HFF-Myc (cell line): ENCODE data around the gene FILIP1L.

Source experiments
- DNase-seq: peaks from one replicate; pipeline ENCODE4 v3.0.0-alpha.2; 2011; ENCODE audit warnings: low read depth; ENCODE audit errors: extremely low read depth
- H3K4me3 ChIP-seq: replicated peaks from 2 replicates; pipeline ENCODE4 v1.5.1; 2011; ENCODE audit warnings: low read depth, mild to moderate bottlenecking, control low read depth, low read length
- TF ChIP-seq, protein P1 (sequence below): IDR thresholded peaks from 2 replicates; pipeline ENCODE4 v1.5.1; 2012; ENCODE audit warnings: mild to moderate bottlenecking, low read depth, low read length, control low read depth; ENCODE audit errors: missing control alignments

FILIP1L gene

DNA sequence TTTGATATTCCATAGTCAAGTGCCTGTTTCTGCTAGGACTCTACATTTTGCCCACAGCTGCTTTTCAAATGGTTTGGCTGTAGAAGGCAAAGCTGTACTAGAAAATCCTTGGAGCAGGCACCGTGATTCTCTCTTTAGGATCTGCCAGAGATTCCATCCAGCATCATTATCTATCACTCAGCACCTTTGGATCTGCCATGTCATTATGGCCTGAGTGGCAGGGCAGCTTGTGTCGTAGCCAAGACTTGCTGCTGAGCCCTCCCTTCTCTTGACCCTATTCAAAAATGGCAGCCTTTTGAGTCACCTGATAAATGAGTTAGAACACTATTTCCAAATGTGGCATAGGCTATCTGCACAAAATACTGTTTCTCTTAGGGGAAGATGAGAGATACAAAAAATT, 304.7 kb downstream of the FILIP1L start:
- TF ChIP-seq, protein P1, sequence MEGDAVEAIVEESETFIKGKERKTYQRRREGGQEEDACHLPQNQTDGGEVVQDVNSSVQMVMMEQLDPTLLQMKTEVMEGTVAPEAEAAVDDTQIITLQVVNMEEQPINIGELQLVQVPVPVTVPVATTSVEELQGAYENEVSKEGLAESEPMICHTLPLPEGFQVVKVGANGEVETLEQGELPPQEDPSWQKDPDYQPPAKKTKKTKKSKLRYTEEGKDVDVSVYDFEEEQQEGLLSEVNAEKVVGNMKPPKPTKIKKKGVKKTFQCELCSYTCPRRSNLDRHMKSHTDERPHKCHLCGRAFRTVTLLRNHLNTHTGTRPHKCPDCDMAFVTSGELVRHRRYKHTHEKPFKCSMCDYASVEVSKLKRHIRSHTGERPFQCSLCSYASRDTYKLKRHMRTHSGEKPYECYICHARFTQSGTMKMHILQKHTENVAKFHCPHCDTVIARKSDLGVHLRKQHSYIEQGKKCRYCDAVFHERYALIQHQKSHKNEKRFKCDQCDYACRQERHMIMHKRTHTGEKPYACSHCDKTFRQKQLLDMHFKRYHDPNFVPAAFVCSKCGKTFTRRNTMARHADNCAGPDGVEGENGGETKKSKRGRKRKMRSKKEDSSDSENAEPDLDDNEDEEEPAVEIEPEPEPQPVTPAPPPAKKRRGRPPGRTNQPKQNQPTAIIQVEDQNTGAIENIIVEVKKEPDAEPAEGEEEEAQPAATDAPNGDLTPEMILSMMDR = no peak
- no peak overlapping the region for H3K4me3 ChIP-seq
- DNase-seq = no peak

DNA sequence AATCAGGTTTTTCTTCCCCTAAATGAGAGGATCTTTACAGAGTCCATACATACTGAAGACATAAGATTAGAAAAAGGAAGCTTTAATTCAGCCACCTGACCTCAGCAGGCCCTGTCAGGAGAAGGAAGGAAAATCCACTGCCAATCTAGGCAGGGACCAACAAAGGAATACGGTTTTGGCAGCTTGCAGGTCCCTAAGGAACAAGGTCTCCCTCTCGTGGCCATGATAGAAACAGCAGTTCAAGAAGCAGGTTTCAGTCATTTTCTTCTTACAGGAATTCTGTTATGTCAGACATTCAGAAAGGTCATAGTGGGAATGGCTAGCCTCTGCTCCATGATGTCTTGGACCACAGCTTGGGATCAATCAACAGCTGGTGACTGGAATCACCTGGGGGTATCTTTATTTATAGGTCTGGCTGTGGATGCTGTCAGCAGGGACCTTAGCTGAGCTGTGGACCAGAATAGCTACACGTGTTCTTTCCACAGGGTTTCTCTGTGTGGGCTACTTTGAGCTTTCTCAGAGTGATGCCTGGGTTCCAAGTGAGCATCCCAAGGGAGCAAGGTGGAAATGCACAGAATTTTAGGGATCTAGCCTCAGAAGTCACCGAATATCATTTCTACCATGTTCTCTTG, 306.0 kb downstream of the FILIP1L start:
- no peak overlapping the region for H3K4me3 ChIP-seq
- TF ChIP-seq, protein P1 = peak; percentile 89
- peak; percentile 72 for DNase-seq

DNA sequence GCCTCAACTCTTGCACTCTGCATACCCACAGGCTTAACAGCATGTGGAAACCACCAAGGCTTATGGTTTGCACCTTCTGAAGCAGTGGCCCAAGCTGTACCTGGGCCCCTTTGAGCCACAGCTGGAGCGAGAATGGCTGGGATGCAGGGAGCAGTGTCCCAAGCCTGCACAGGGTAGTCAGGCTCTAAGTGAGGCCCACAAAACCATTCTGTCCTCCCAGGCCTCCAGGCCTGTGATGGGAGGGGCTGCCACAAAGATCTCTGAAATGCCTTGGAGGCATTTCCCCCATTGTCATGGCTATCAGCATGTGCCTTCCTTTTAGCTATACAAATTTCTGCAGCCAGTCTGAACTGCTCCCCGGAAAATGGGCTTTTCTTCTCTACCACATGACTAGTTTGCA, 309.1 kb downstream of the FILIP1L start:
- no peak for DNase-seq
- TF ChIP-seq, protein P1 = no peak
- H3K4me3 ChIP-seq = no peak overlapping the region

DNA sequence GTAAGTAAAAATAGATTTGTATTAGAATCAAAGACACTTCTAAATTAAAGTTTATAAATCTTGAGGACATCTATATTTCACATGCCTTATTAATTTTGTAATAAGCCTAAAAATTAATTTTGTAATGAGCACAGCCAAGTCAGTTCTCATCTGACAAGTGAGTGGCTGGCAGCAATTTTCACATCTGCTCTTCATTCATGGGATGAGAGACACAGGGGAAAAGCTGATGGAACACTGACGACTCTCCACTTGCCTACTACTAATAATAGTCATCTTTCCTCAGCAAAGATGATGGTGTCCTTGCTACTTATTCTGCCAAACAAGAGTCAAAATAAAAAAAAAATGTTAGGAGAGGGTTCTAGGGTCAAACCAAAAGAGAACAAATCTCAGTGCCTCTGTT, 311.0 kb downstream of the FILIP1L start:
- TF ChIP-seq, protein P1 = no peak
- H3K4me3 ChIP-seq = no peak overlapping the region
- no peak for DNase-seq

DNA sequence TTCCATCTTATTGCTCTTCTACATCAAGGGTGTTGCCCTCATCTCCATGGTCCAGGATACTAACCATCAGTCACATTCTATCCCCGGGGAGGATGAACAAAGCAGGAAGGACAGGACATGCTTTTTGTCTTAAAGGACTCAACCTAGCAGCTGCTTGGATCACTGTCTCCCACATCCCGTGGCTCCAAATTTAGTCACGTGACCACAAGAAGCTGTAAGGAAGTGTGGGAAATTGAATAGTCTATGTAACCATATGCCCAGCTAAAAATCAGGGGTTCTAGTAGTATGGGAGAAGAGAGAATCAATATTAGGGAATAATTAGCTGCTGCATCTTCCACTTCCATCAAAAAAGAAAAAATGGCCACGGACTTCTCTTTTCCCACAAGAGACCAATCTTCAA, 314.9 kb downstream of the FILIP1L start:
- DNase-seq = no peak
- H3K4me3 ChIP-seq = no peak overlapping the region
- TF ChIP-seq, protein P1 = no peak

DNA sequence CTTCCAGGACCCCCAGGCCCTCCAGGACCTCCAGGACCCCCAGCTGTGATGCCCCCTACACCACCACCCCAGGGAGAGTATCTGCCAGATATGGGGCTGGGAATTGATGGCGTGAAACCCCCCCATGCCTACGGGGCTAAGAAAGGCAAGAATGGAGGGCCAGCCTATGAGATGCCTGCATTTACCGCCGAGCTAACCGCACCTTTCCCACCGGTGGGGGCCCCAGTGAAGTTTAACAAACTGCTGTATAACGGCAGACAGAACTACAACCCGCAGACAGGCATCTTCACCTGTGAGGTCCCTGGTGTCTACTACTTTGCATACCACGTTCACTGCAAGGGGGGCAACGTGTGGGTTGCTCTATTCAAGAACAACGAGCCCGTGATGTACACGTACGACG, 318.7 kb downstream of the FILIP1L start:
- TF ChIP-seq, protein P1 = no peak
- no peak for DNase-seq
- no peak overlapping the region for H3K4me3 ChIP-seq

DNA sequence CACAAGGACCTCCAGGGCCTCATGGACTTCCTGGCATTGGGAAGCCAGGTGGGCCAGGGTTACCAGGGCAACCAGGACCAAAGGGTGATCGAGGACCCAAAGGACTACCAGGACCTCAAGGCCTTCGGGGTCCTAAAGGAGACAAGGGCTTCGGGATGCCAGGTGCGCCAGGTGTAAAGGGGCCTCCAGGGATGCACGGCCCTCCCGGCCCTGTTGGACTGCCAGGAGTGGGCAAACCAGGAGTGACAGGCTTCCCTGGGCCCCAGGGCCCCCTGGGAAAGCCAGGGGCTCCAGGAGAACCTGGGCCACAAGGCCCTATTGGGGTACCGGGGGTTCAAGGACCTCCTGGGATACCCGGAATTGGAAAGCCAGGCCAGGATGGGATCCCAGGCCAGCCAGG, 319.8 kb downstream of the FILIP1L start:
- no peak overlapping the region for H3K4me3 ChIP-seq
- TF ChIP-seq, protein P1 = no peak

More for the DNA sequence above, 319.8 kb downstream of the FILIP1L start:
- no peak for DNase-seq
